DMS 273 treated with DMSO at 0.1 percent for 48 hours (cell line): ENCODE measurements around the gene UGT1A4.

ENCODE experiments used
- DNase-seq: peaks from one replicate; lab custom pipeline; 2025; lab: John Stamatoyannopoulos, UW

Gene UGT1A4

GRCh38 chr2:233791151-233791882 is 72.8 kb downstream of the UGT1A4 start:
- DNase-seq, result no peak

- DNase-seq, result no peak
Observed at GRCh38 chr2:233791883-233792329, 73.4 kb downstream of the UGT1A4 start.

DNA sequence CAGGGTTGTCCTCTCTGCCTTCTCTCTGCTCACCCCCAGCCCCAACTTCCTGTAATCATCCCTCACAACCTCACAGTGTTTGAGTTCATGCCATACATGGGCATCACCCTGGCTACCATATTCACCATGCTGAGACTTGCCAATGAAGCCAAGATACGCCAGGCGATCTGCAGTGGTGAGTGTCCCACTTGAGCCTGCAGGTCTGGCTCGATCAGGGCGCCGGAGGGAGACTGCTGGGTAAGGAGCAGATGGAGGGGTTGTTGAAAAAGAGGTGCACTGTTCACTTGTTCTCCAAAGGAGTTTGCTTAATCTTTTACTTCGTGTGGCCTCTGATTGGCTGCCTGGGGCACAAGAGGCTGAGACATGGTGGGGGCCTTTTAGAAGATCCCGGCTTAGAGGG is 74.2 kb downstream of the UGT1A4 start:
- DNase-seq, result no peak

GRCh38 chr2:233793465-233794127 is 75.1 kb downstream of the UGT1A4 start:
- DNase-seq, result no peak

GRCh38 chr2:233794128-233794658 is 75.7 kb downstream of the UGT1A4 start:
- no peak for DNase-seq

- DNase-seq, result no peak
Observed at GRCh38 chr2:233795735-233796171, 77.2 kb downstream of the UGT1A4 start.

- no peak for DNase-seq
Observed at GRCh38 chr2:233796254-233796653, 77.7 kb downstream of the UGT1A4 start.

- DNase-seq, result no peak
Observed at GRCh38 chr2:233798335-233799086, 80.0 kb downstream of the UGT1A4 start.

DNA sequence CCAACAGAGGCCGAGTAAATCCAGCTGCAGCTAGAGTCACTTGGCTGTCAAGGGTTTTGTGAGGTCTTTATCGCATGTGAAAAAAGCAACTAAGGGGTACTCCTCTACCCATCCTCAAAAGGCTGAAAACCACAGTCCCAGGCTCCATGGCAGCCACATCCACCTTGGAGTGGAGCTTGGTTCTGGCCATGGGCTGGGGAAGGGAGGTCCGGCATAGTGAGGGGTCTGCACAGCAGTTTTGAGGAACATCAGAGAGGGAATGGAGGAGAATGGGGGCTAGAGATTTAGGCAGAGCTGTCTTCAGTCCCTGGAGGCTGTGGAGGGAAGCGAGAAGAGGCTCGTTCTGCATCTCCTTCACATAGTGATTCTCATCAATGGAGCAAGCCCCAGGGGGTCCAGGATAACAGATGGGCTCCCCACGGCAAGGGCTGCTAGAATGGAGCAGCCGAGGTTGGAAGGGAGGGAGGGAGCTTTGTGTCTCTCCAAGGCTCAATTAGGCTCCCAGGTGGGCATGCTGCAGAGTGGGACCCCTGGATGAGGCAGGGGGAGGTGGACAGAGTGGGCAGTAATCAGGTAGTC is 80.6 kb downstream of the UGT1A4 start:
- DNase-seq, result no peak

- no peak for DNase-seq
Observed at GRCh38 chr2:233799716-233800115, 81.2 kb downstream of the UGT1A4 start.

DNA sequence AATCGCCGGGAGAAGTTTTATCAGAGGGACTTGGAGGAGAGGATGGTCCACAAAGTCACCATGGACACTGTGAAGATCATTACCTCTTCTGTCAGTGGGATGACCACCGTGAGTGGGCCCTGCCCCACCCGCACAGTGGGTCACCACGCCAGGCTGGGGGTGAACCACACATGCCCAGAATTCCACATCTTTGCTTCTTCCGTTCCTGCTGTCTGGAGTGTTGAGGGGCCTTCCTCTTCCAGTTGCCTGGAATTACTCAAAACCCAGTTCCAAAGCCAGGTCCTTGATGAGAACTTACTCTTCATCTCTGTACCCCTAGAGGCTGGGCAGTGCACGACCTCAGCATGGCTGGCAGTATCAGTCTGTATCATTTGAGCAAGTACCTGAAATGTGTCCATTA is 81.7 kb downstream of the UGT1A4 start:
- no peak for DNase-seq

- no peak for DNase-seq
Observed at GRCh38 chr2:233801357-233802131, 83.0 kb downstream of the UGT1A4 start.

- no peak for DNase-seq
Observed at GRCh38 chr2:233802132-233802815, 83.7 kb downstream of the UGT1A4 start.

GRCh38 chr2:233803292-233803911 is 84.9 kb downstream of the UGT1A4 start:
- no peak for DNase-seq

DNA sequence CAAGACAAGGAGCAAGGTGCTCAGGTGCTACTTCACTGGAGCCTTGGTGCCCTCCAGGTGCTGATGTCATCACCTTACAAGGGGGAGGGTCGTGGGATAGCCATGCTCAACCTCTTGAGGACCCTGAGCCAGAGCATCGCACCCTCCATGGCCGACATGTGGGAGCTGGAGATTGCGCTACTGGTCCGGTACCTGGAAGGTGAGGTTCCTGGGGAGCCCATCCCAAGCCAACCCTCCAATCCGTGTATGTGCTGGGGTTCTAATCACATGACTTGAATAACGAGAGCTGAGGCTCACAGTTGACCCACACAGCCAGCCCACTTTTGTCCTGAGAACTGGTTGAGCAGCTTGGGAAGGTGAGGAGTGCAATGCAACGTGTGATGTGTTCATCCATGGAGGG is 85.5 kb downstream of the UGT1A4 start:
- DNase-seq, result no peak

- no peak for DNase-seq
Observed at GRCh38 chr2:233807215-233807865, 88.8 kb downstream of the UGT1A4 start.

- no peak for DNase-seq
Observed at GRCh38 chr2:233807966-233808935, 89.7 kb downstream of the UGT1A4 start.

DNA sequence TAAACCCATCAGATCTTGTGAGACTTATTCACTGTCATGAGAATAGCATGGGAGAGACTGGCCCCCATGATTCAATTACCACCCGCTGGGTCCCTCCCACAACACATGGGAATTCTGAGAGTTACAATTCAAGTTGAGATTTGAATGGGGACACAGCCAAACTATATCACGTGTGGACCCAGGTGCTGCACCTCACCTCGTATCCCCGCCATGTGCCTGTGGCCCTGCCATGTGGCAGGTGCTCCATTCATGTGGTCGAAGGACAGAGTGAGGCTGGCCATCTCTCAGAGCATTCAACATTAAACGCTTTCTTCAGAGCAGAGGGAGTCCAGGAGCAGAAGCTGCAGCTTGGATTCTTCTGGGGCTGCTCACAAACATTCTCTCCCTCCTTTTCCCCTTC is 91.8 kb downstream of the UGT1A4 start:
- no peak for DNase-seq

- DNase-seq, result no peak
Observed at GRCh38 chr2:233811087-233811486, 92.6 kb downstream of the UGT1A4 start.
